Adipocyte (in vitro differentiated cells): ENCODE measurements around the gene EDAR.

Experiments
- DNase-seq: peaks from one replicate; pipeline ENCODE4 v3.0.0-alpha.2; 2015; ENCODE audit warnings: low read depth
- H3K27me3 ChIP-seq: replicated peaks from 2 replicates; pipeline ENCODE4 v1.7.0; 2013; ENCODE audit warnings: mild to moderate bottlenecking, low read length, moderate library complexity; ENCODE audit not compliant: control insufficient read depth, insufficient read depth
- H3K36me3 ChIP-seq: 2 replicates; pipeline ENCODE4 v1.7.0; 2013; ENCODE audit warnings: low read length, mild to moderate bottlenecking, moderate library complexity; ENCODE audit not compliant: control insufficient read depth, insufficient read depth, severe bottlenecking
- H3K4me1 ChIP-seq: 2 replicates; pipeline ENCODE4 v1.7.0; 2013; ENCODE audit warnings: mild to moderate bottlenecking, low read length, moderate library complexity; ENCODE audit not compliant: control insufficient read depth, insufficient read depth
- H3K4me3 ChIP-seq: 2 replicates; pipeline ENCODE4 v1.7.0; 2013; ENCODE audit warnings: mild to moderate bottlenecking, low read length, moderate library complexity
- H3K9ac ChIP-seq: 2 replicates; pipeline ENCODE4 v1.7.0; 2013; ENCODE audit warnings: mild to moderate bottlenecking, low read length, moderate library complexity
- H3K9me3 ChIP-seq: 2 replicates; pipeline ENCODE4 v1.7.0; 2013; ENCODE audit warnings: mild to moderate bottlenecking, low read length, moderate library complexity; ENCODE audit not compliant: control insufficient read depth

EDAR gene

GRCh38 chr2:108963057-108963456, 26.0 kb downstream of the EDAR start:
- no peaks in the 10 kb centered on the region for H3K4me1 ChIP-seq
- DNase-seq: no peak
- H3K9ac ChIP-seq: no peak overlapping the region
- H3K4me3 ChIP-seq: no peak overlapping the region
- H3K27me3 ChIP-seq: peaks cover 52% of the 10 kb centered on the region
- H3K9me3 ChIP-seq: no peaks in the 10 kb centered on the region
- no peaks in the 10 kb centered on the region for H3K36me3 ChIP-seq

DNA sequence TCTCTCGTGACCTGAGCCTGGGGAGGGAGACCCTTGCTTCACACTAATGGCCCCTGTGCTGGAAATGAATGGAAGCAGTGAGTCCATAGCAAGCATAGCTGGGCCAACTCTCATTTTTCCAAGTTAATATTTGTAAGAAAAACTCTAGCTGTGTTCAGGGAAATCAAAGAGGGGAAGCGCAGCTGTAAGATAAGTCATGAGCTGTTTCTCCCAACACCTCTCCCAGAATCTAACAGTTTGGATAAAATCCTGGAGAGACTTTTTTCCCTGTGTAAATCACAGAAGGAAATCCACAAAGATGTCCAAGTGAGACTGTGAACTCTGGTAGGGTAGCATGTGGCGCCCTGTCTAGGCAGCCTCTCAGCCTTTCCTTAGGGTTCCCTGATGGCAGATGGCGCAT, 27.2 kb downstream of the EDAR start:
- H3K27me3 ChIP-seq: peaks cover 50% of the 10 kb centered on the region
- no peaks in the 10 kb centered on the region for H3K9me3 ChIP-seq
- H3K36me3 ChIP-seq: no peaks in the 10 kb centered on the region
- H3K4me3 ChIP-seq: no peak overlapping the region
- H3K9ac ChIP-seq: no peak overlapping the region
- no peaks in the 10 kb centered on the region for H3K4me1 ChIP-seq
- no peak for DNase-seq

- Histone ChIP-seq H3K36me3 (no peaks in the 10 kb centered on the region), H3K4me3 (no peak overlapping the region), H3K9ac (no peak overlapping the region), H3K4me1 (no peaks in the 10 kb centered on the region), H3K9me3 (no peaks in the 10 kb centered on the region), H3K27me3 (peaks cover 44% of the 10 kb centered on the region)
- no peak for DNase-seq
Measured at GRCh38 chr2:108960006-108960405, 29.0 kb downstream of the EDAR start.

GRCh38 chr2:108959401-108959800, 29.6 kb downstream of the EDAR start:
- peaks cover 44% of the 10 kb centered on the region for H3K27me3 ChIP-seq
- no peak for DNase-seq
- H3K9me3 ChIP-seq: no peaks in the 10 kb centered on the region
- no peak overlapping the region for H3K4me3 ChIP-seq
- H3K4me1 ChIP-seq: no peaks in the 10 kb centered on the region
- no peak overlapping the region for H3K9ac ChIP-seq
- no peaks in the 10 kb centered on the region for H3K36me3 ChIP-seq

GRCh38 chr2:108958632-108959341, 30.2 kb downstream of the EDAR start:
- H3K36me3 ChIP-seq: no peaks in the 10 kb centered on the region
- DNase-seq: no peak
- peaks cover 48% of the 10 kb centered on the region for H3K27me3 ChIP-seq
- no peaks in the 10 kb centered on the region for H3K4me1 ChIP-seq
- H3K9me3 ChIP-seq: peaks cover 3% of the 10 kb centered on the region
- no peak overlapping the region for H3K9ac ChIP-seq
- H3K4me3 ChIP-seq: no peak overlapping the region

DNA sequence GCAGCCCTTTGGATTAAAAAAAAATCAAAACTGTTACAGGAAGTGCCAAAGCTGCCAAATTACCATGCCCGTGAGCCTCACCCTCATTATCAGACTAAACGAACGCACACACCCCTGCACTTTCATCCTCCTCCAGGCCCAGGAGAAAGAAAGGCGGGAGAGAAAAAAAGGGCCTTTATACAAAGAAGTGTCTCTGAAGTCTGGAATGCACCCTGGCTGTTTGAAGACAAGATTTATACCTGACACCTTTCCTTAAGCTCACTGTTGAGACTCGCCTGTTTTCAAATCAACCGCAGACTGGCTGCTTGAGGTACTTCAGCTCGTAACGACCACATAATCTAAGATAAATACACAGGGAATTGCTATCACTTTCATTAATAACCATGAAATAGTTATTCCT, 31.0 kb downstream of the EDAR start:
- no peak overlapping the region for H3K9ac ChIP-seq
- no peaks in the 10 kb centered on the region for H3K36me3 ChIP-seq
- DNase-seq: no peak
- H3K9me3 ChIP-seq: peaks cover 11% of the 10 kb centered on the region
- no peak overlapping the region for H3K4me3 ChIP-seq
- no peaks in the 10 kb centered on the region for H3K4me1 ChIP-seq
- H3K27me3 ChIP-seq: peaks cover 46% of the 10 kb centered on the region

- H3K27me3 ChIP-seq: peaks cover 38% of the 10 kb centered on the region
- no peaks in the 10 kb centered on the region for H3K36me3 ChIP-seq
- no peak overlapping the region for H3K4me3 ChIP-seq
- H3K4me1 ChIP-seq: no peaks in the 10 kb centered on the region
- no peak for DNase-seq
- peaks cover 27% of the 10 kb centered on the region for H3K9me3 ChIP-seq
- H3K9ac ChIP-seq: no peak overlapping the region
Measured at GRCh38 chr2:108956375-108956774, 32.6 kb downstream of the EDAR start.

DNA sequence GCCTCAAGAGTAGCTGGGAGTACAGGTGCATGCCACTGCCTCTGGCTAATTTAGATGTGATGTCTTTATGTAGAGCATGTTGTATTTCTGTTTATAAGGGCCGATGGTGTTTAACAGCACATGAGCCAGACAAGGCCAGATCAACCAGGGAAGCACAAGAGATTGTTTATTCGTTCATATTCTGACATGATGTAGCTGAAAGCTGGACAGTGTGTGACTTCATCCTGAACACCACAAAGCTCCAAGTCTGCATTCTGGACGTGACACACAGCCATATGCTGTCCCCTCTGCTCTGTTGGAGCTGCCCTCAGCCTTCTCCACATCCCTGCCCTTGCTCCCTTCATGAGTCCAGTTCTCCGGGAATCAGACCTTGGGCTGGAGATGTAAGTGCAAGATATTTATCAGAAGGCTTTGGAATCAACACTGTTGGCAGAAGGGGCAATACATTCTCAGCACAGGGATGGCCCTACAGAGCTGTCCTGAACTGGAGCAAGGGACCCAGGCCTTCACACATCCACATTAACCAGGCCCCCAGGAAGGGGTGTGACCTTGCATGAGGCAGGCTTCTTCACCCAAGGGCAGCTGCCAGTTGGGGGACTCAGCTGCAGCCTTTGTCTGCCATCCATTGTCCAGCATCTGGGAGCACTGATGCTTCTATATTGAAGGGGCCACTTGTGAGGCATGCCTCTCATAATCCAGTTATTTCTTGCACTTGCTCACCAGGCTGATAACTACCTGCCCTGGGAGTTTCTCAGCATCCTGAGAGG, 38.5 kb downstream of the EDAR start:
- Histone ChIP-seq H3K36me3 (no peaks in the 10 kb centered on the region), H3K4me3 (no peak overlapping the region), H3K9ac (no peak overlapping the region), H3K4me1 (peaks cover 18% of the 10 kb centered on the region), H3K9me3 (peaks cover 47% of the 10 kb centered on the region), H3K27me3 (peaks cover 20% of the 10 kb centered on the region)
- no peak for DNase-seq

- peaks cover 20% of the 10 kb centered on the region for H3K4me1 ChIP-seq
- H3K27me3 ChIP-seq: peaks cover 27% of the 10 kb centered on the region
- no peak overlapping the region for H3K4me3 ChIP-seq
- peaks cover 47% of the 10 kb centered on the region for H3K9me3 ChIP-seq
- H3K36me3 ChIP-seq: no peaks in the 10 kb centered on the region
- H3K9ac ChIP-seq: no peak overlapping the region
- DNase-seq: no peak
Measured at GRCh38 chr2:108949316-108950239, 39.4 kb downstream of the EDAR start.

DNA sequence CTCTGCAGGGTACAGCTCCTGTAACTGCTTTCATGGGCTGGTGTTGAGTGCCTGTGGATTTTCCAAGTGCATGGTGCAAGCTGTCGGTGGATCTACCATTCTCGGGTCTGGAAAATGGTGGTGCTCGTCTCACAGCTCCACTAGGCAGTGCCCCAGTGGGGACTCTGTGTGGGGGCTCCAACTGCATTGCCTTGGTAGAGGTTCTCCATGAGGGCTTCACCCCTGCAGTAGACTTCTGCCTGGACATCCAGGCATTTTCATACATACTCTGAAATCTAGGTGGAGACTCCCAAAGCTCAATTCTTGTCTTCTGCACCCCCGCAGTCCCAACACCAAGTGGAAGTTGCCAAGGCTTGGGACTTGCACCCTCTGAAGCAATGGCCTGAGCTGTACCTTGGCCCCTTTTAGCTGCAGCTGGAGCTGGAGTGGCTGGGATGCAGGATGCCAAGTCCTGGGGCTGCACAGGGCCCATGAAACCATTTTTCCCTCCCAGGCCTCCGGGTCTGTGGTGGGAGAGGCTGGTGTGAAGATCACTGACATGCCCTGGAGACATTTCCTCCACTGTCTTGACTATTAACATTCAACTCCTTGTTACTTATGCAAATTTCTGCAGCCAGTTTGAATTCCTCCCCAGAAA, 41.6 kb downstream of the EDAR start:
- peaks cover 20% of the 10 kb centered on the region for H3K4me1 ChIP-seq
- H3K9me3 ChIP-seq: peaks cover 29% of the 10 kb centered on the region
- H3K27me3 ChIP-seq: peaks cover 35% of the 10 kb centered on the region
- DNase-seq: no peak
- H3K4me3 ChIP-seq: no peak overlapping the region
- H3K9ac ChIP-seq: no peak overlapping the region
- H3K36me3 ChIP-seq: no peaks in the 10 kb centered on the region
